ENCODE measurements around the gene MEIKIN. TPM values are rescaled to one million over a fixed set of nuclear protein-coding genes. Genes with fewer than 3 reads are reported as not detected.
"Not testable (repeated sequence)": the region's sequence is repeated elsewhere in the genome, so short reads cannot be mapped to it uniquely, and the experiment has no call there.

The MEIKIN gene
- total RNA-seq, 1 experiment from 2014 or later = not detected

DNA sequence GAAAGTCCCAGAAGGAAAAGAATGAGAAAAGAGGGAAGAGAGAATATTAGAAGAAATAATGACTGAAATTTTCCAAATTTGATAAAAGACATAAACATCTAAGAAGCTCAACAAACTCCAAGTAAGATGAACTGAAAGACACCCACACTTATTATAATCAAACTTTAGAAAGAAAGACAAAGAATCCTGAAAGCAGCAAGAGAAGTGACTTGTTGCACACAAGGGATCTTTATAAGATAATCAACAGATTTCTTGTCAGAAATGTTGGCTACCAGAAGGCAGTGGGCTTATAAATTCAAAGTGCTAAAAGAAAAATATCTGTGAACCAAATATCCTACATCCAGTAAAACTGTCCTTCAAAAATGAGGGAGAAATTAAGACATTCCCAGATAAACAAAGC, 99.6 kb downstream of the MEIKIN start:
- POLR2A ChIA-PET = no interaction called here
- H3K9me3 Mint-ChIP-seq (ENCODE audit: unreplicated experiment) = peaks cover 69% of the 10 kb centered on the region

DNA sequence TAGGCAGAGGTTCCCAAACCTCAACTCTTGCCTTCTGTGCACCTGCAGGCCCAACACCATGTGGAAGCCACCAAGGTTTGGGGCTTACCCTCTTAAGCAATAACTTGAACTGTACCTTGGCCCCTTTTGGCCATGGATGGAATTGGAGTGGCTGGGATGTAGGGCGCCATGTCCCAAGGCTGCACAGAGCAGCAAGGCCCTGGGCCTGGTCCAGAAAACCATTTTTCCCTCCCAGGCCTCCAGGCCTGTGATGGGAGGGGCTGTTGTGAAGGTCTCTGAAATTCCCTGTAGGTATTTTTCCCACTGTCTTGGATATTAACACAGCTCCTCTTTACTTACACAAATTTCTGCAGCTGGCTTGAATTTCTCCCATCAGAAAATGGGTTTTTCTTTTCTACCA, 102.5 kb downstream of the MEIKIN start:
- H3K27me3 ChIP-seq (replicated peaks; ENCODE audit: control insufficient read depth, insufficient read depth, low read length); H3K27me3 Mint-ChIP-seq (ENCODE audit: insufficient read depth, unreplicated experiment); H3K4me1 ChIP-seq; POLR2A ChIA-PET; intact Hi-C loops (cut with micrococcal nuclease; ENCODE audit: unreplicated experiment); H3K4me1 Mint-ChIP-seq (ENCODE audit: low read depth, unreplicated experiment); BruUV-seq (replicated peaks); H3K27ac Mint-ChIP-seq (ENCODE audit: unreplicated experiment); CTCF ChIA-PET; H3K36me3 ChIP-seq (ENCODE audit: control insufficient read depth, insufficient read depth, low read length); H3K4me3 ChIP-seq (ENCODE audit: low read depth, low read length); H3K4me3 Mint-ChIP-seq (ENCODE audit: unreplicated experiment); DNase-seq; H3K36me3 Mint-ChIP-seq (ENCODE audit: insufficient read depth, unreplicated experiment): not testable (repeated sequence)
- H3K9me3 Mint-ChIP-seq (ENCODE audit: unreplicated experiment) = peaks cover 75% of the 10 kb centered on the region
- H3K9me3 ChIP-seq = peaks cover 23% of the 10 kb centered on the region

More for the DNA sequence above, 99.6 kb downstream of the MEIKIN start:
- H3K4me1 ChIP-seq = no peaks in the 10 kb centered on the region
- H3K27me3 ChIP-seq (replicated peaks; ENCODE audit: control insufficient read depth, insufficient read depth, low read length) = no peaks in the 10 kb centered on the region
- BruUV-seq (replicated peaks) = no TSS peak
- Mint-ChIP-seq H3K36me3 (ENCODE audit: insufficient read depth, unreplicated experiment) (no peaks in the 10 kb centered on the region), H3K27me3 (ENCODE audit: insufficient read depth, unreplicated experiment) (peaks cover 4% of the 10 kb centered on the region), H3K4me3 (ENCODE audit: unreplicated experiment) (no peak overlapping the region), H3K27ac (ENCODE audit: unreplicated experiment) (no peak overlapping the region), H3K4me1 (ENCODE audit: low read depth, unreplicated experiment) (no peaks in the 10 kb centered on the region)
- H3K9me3 ChIP-seq = peaks cover 36% of the 10 kb centered on the region
- H3K36me3 ChIP-seq (ENCODE audit: control insufficient read depth, insufficient read depth, low read length) = no peaks in the 10 kb centered on the region
- no peak overlapping the region for H3K4me3 ChIP-seq (ENCODE audit: low read depth, low read length)
- intact Hi-C loops (cut with micrococcal nuclease; ENCODE audit: unreplicated experiment) = no loop called here
- TF ChIP-seq, protein P1, sequence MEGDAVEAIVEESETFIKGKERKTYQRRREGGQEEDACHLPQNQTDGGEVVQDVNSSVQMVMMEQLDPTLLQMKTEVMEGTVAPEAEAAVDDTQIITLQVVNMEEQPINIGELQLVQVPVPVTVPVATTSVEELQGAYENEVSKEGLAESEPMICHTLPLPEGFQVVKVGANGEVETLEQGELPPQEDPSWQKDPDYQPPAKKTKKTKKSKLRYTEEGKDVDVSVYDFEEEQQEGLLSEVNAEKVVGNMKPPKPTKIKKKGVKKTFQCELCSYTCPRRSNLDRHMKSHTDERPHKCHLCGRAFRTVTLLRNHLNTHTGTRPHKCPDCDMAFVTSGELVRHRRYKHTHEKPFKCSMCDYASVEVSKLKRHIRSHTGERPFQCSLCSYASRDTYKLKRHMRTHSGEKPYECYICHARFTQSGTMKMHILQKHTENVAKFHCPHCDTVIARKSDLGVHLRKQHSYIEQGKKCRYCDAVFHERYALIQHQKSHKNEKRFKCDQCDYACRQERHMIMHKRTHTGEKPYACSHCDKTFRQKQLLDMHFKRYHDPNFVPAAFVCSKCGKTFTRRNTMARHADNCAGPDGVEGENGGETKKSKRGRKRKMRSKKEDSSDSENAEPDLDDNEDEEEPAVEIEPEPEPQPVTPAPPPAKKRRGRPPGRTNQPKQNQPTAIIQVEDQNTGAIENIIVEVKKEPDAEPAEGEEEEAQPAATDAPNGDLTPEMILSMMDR (IDR thresholded peaks at IDR 0.05; ENCODE audit: insufficient read depth in 1 of 2, low read depth in 1 of 2, low read length in 1 of 2, severe bottlenecking in 1 of 2, unreplicated experiment in 1 of 2) = no peak
- CTCF ChIA-PET = no interaction called here
- no peak for DNase-seq

DNA sequence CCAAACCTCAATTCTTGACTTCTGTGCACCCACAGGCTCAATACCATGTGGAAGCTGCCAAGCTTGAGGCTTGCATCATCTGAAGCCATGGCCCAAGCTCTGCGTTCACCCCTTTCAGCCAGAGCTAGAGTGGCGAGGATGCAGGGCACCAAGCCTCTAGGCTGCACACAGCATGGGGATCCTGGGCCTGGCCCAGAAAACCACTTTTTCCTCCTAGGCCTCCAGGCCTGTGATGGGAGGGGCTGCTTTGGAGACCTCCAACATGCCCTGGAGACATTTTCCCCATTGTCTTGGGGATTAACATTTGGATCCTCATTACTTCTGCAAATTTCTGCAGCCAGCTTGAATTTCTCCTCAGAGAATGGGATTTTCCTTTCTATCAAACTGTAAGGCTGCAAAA, 112.8 kb downstream of the MEIKIN start:
- H3K4me3 Mint-ChIP-seq (ENCODE audit: unreplicated experiment); H3K36me3 Mint-ChIP-seq (ENCODE audit: insufficient read depth, unreplicated experiment); H3K27me3 Mint-ChIP-seq (ENCODE audit: insufficient read depth, unreplicated experiment); DNase-seq; H3K4me3 ChIP-seq (ENCODE audit: low read depth, low read length); CTCF ChIA-PET; H3K4me1 ChIP-seq; BruUV-seq (replicated peaks); H3K9me3 ChIP-seq; H3K27me3 ChIP-seq (replicated peaks; ENCODE audit: control insufficient read depth, insufficient read depth, low read length); H3K36me3 ChIP-seq (ENCODE audit: control insufficient read depth, insufficient read depth, low read length); H3K4me1 Mint-ChIP-seq (ENCODE audit: low read depth, unreplicated experiment); intact Hi-C loops (cut with micrococcal nuclease; ENCODE audit: unreplicated experiment); H3K27ac Mint-ChIP-seq (ENCODE audit: unreplicated experiment); POLR2A ChIA-PET: not testable (repeated sequence)
- peaks cover 37% of the 10 kb centered on the region for H3K9me3 Mint-ChIP-seq (ENCODE audit: unreplicated experiment)

DNA sequence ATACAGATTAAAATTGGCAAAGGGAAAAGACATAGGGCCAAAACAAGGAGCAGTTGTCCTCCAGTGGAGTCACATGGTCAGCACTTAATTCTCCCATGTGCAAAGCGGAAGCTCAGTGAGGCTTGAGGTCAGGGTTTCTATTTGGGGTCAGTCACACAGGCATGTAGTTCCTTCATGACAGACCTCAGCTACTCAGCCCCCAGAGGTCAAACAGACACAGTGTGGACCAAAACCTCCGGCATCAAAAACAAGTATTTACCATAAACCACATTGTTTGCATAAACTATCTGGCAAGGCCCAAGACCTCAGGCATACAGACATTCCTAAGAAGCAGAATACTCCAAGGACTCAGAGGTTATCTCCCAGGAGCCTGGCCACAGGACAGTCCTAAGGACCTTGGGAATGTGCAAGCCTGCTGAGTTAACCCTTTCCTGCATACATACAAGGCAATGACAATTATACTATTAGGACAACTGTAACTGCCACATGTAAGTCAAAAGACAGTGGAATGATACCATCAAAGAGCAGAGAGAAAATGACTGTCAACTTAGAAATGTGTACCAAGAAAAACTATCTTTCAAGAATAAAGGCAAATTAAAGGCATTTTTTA, 120.0 kb downstream of the MEIKIN start:
- CTCF ChIA-PET = no interaction called here
- POLR2A ChIA-PET = no interaction called here
- intact Hi-C loops (cut with micrococcal nuclease; ENCODE audit: unreplicated experiment) = loop anchor here (1.0 kb wide), 1 partner anchor 28 kb away; the partner anchor contains the start of gene FNIP1
- H3K4me1 ChIP-seq = peaks cover 9% of the 10 kb centered on the region
- H3K36me3 ChIP-seq (ENCODE audit: control insufficient read depth, insufficient read depth, low read length) = no peaks in the 10 kb centered on the region
- no peak overlapping the region for H3K4me3 ChIP-seq (ENCODE audit: low read depth, low read length)
- peaks cover 9% of the 10 kb centered on the region for H3K36me3 Mint-ChIP-seq (ENCODE audit: insufficient read depth, unreplicated experiment)
- peaks cover 11% of the 10 kb centered on the region for H3K9me3 ChIP-seq
- no peak overlapping the region for H3K27ac Mint-ChIP-seq (ENCODE audit: unreplicated experiment)
- H3K4me1 Mint-ChIP-seq (ENCODE audit: low read depth, unreplicated experiment) = no peaks in the 10 kb centered on the region
- no peaks in the 10 kb centered on the region for H3K27me3 ChIP-seq (replicated peaks; ENCODE audit: control insufficient read depth, insufficient read depth, low read length)
- H3K27me3 Mint-ChIP-seq (ENCODE audit: insufficient read depth, unreplicated experiment) = peaks cover 3% of the 10 kb centered on the region
- H3K9me3 Mint-ChIP-seq (ENCODE audit: unreplicated experiment) = peaks cover 13% of the 10 kb centered on the region
- H3K4me3 Mint-ChIP-seq (ENCODE audit: unreplicated experiment) = no peak overlapping the region
- BruUV-seq (replicated peaks) = no TSS peak
- TF ChIP-seq, protein P1 (IDR thresholded peaks at IDR 0.05; ENCODE audit: insufficient read depth in 1 of 2, low read depth in 1 of 2, low read length in 1 of 2, severe bottlenecking in 1 of 2, unreplicated experiment in 1 of 2) = no peak
- DNase-seq = peak; percentile 16 to 55

Data from Caco-2 (cell line).